GM12878 (cell line): ENCODE data around the gene PCDH15. TPM values are rescaled to one million over a fixed set of nuclear protein-coding genes. Genes with fewer than 3 reads are reported as not detected.

Experiments
- ATAC-seq: fragments of 200-7000 bp; cut with Tn5 transposase; 3 replicates; pipeline ENCODE4 v1.9.1; 2020; ENCODE audit warnings: mild to moderate bottlenecking, moderate library complexity
- BruUV-seq: library from RNA; stranded (reverse); fragments of 400-500 nt; replicated peaks from 2 replicates; lab custom pipeline; 2021; lab: Mats Ljungman, UMichigan
- CTCF ChIA-PET: fragments of 300-600 bp; sonication (Branson Sonifier 250); formaldehyde crosslinking; extraction: SDS; loops from one replicate; lab custom pipeline; 2021; ENCODE audit warnings: inconsistent platforms; lab: Yijun Ruan, JAX
- POLR2A ChIA-PET: fragments of 350-600 bp; formaldehyde crosslinking; extraction: SDS; loops from one replicate; lab custom pipeline; 2021; ENCODE audit warnings: inconsistent platforms; lab: Charles Lee
- RAD21 ChIA-PET: fragments of 300-600 bp; sonication (Branson Sonifier 250); formaldehyde crosslinking; loops from one replicate; lab custom pipeline; 2023; ENCODE audit warnings: antibody characterized with exemption; ENCODE audit not compliant: unreplicated experiment; lab: Charles Lee
- SMC1A ChIA-PET: fragments of 300-600 bp; sonication (Branson Sonifier 250); formaldehyde crosslinking; loops from one replicate; lab custom pipeline; 2023; ENCODE audit not compliant: unreplicated experiment, uncharacterized antibody; lab: Charles Lee
- DNase-seq: peaks from one replicate; pipeline ENCODE4 v3.0.0-alpha.2; 2011; ENCODE audit warnings: low read depth, low spot score
- FAIRE-seq: peaks from 3 replicates; lab custom pipeline; 2011; peaks lifted over from hg19 to GRCh38; lab: Jason Lieb, UNC
- H2AFZ ChIP-seq: 2 replicates; pipeline ENCODE4 v1.6.0; 2011; ENCODE audit warnings: low read depth, low read length, control low read depth; ENCODE audit not compliant: control insufficient read depth
- H3K27ac ChIP-seq: 2 replicates; pipeline ENCODE4 v1.5.1; 2011; ENCODE audit warnings: control low read depth; ENCODE audit not compliant: control insufficient read depth, insufficient read depth
- H3K27me3 ChIP-seq, 2 experiments: replicated peaks in 1 of 2; 2 replicates each; pipeline versions ENCODE4 v1.6.0 to v1.6.1; 2011; ENCODE audit warnings: low read length in 1 of 2; ENCODE audit not compliant: control insufficient read depth in 2 of 2, insufficient read depth in 2 of 2
- H3K36me3 ChIP-seq, 2 experiments: 2 replicates each; pipeline ENCODE4 v1.5.1; 2011; ENCODE audit warnings: low read length in 1 of 2; ENCODE audit not compliant: control insufficient read depth in 2 of 2, insufficient read depth in 2 of 2
- H3K4me1 ChIP-seq: 2 replicates; pipeline ENCODE4 v1.6.1; 2011; ENCODE audit warnings: mild to moderate bottlenecking, low read length, moderate library complexity, mixed read lengths; ENCODE audit not compliant: control insufficient read depth, insufficient read depth
- H3K4me2 ChIP-seq: 2 replicates; pipeline ENCODE4 v1.6.0; 2011; ENCODE audit warnings: control low read depth; ENCODE audit not compliant: control insufficient read depth, insufficient read depth
- H3K4me3 ChIP-seq: fragments of 200-600 bp; sonication (generic); 2 replicates; pipeline ENCODE4 v1.5.1; 2016
- H3K79me2 ChIP-seq: 2 replicates; pipeline ENCODE4 v1.6.0; 2011; ENCODE audit warnings: low read length; ENCODE audit not compliant: control insufficient read depth, insufficient read depth
- H3K9ac ChIP-seq: 2 replicates; pipeline ENCODE4 v1.8.0; 2011; ENCODE audit warnings: low read length, control low read depth, mixed read lengths; ENCODE audit not compliant: control insufficient read depth, insufficient read depth
- H3K9me3 ChIP-seq: replicated peaks from 3 replicates; pipeline ENCODE4 v1.5.1; 2011; ENCODE audit warnings: mild to moderate bottlenecking, low read length; ENCODE audit not compliant: control insufficient read depth, insufficient read depth
- H4K20me1 ChIP-seq: 2 replicates; pipeline ENCODE4 v1.6.0; 2011; ENCODE audit not compliant: control insufficient read depth, insufficient read depth
- CBX3 ChIP-seq: fragments of 200-600 bp; sonication (generic); IDR thresholded peaks from 2 replicates; pipeline ENCODE4 v1.6.1; 2016; ENCODE audit warnings: low read depth, borderline replicate concordance
- IKZF1 ChIP-seq: fragments of 450-650 bp; conservative IDR thresholded peaks from 2 replicates; pipeline ENCODE4 v1.6.1; 2017; ENCODE audit warnings: antibody characterized with exemption, mild to moderate bottlenecking
- KLF5 ChIP-seq: fragments of 450-650 bp; IDR thresholded peaks from 2 replicates; pipeline ENCODE4 v1.6.1; 2014; ENCODE audit warnings: mild to moderate bottlenecking; ENCODE audit not compliant: partially characterized antibody
- MYC ChIP-seq: IDR thresholded peaks from 2 replicates; pipeline ENCODE4 v1.6.1; 2011; ENCODE audit warnings: mild to moderate bottlenecking, low read length, moderate library complexity, inconsistent platforms; ENCODE audit not compliant: insufficient read depth, insufficient replicate concordance, insufficient read length, severe bottlenecking
- NBN ChIP-seq: fragments of 450-650 bp; IDR thresholded peaks from 2 replicates; pipeline ENCODE4 v1.6.1; 2016
- NFXL1 ChIP-seq: fragments of 450-650 bp; IDR thresholded peaks from 2 replicates; pipeline ENCODE4 v1.6.1; 2017; ENCODE audit warnings: antibody characterized with exemption, mild to moderate bottlenecking, borderline replicate concordance
- NFYB ChIP-seq: IDR thresholded peaks from 2 replicates; pipeline ENCODE4 v1.6.1; 2011; ENCODE audit warnings: low read depth, mild to moderate bottlenecking, low read length, improper control_type of control experiment, moderate library complexity; ENCODE audit not compliant: insufficient read depth
- POLR2AphosphoS5 ChIP-seq: IDR thresholded peaks from 2 replicates; pipeline ENCODE4 v1.6.1; 2011; ENCODE audit warnings: mild to moderate bottlenecking, low read length, inconsistent platforms
- PRDM15 ChIP-seq: fragments of 450-650 bp; formaldehyde crosslinking; IDR thresholded peaks from 2 replicates; pipeline ENCODE4 v1.4.0; 2020; ENCODE audit warnings: mild to moderate bottlenecking, moderate library complexity
- RCOR1 ChIP-seq: conservative IDR thresholded peaks from 2 replicates; pipeline ENCODE4 v1.6.1; 2012; ENCODE audit warnings: low read depth, low read length, improper control_type of control experiment
- SIX5 ChIP-seq: IDR thresholded peaks from 2 replicates; pipeline ENCODE4 v1.6.1; 2011; ENCODE audit warnings: mild to moderate bottlenecking, low read depth, low read length, moderate library complexity; ENCODE audit not compliant: severe bottlenecking
- STAT3 ChIP-seq: IDR thresholded peaks from 2 replicates; pipeline ENCODE4 v1.6.1; 2011; ENCODE audit warnings: low read depth, low read length, improper control_type of control experiment
- SUZ12 ChIP-seq: fragments of 200-600 bp; sonication (generic); IDR thresholded peaks from one replicate; pipeline ENCODE4 v1.6.1; 2018; ENCODE audit warnings: antibody characterized with exemption, mild to moderate bottlenecking; ENCODE audit not compliant: unreplicated experiment
- TBL1XR1 ChIP-seq: IDR thresholded peaks from 2 replicates; pipeline ENCODE4 v1.6.1; 2012; ENCODE audit warnings: low read depth, low read length, improper control_type of control experiment
- ZBED1 ChIP-seq: IDR thresholded peaks from 2 replicates; pipeline ENCODE4 v1.6.1; 2016; ENCODE audit warnings: borderline replicate concordance
- ZNF24 ChIP-seq: fragments of 450-650 bp; IDR thresholded peaks from 2 replicates; pipeline ENCODE4 v1.6.1; 2017; ENCODE audit warnings: antibody characterized with exemption, mild to moderate bottlenecking
- WGBS: methylation state at CpG from one replicate; pipeline ENCODE4 v1.1.6; 2016; ENCODE audit warnings: low lambda C conversion rate; ENCODE audit not compliant: insufficient replicate concordance, insufficient coverage; ENCODE audit errors: missing lambda C conversion rate; 5-methylcytosine and 5-hydroxymethylcytosine counted together
- in situ Hi-C: fragments of 300-500 bp; cut with MboI; formaldehyde crosslinking; loops from 9 replicates; pipeline ENCODE4 v1.14.3; 2018; ENCODE audit warnings: mixed read lengths
- intact Hi-C: fragments of 100-400 bp; cut with micrococcal nuclease; formaldehyde crosslinking; loops from one replicate; pipeline ENCODE4 v1.14.2; 2022; ENCODE audit not compliant: unreplicated experiment
- polyA plus RNA-seq, 11 experiments: library from polyadenylated mRNA; depleted of rRNA in 4 of 11; unstranded in 6 of 11; stranded (reverse) in 5 of 11; fragments of >200 nt; fragmentation: Nextera tagmentation in 4 of 11; fragmentation: Illumina TruSeq in 1 of 11; extraction: Ambion mirVana in 4 of 11; extraction: Trizol in 1 of 11; gene quantifications; 1 replicate in 1 of 11; 2 replicates in 10 of 11; pipeline versions ENCODE4 v1.2.1 to v1.2.3, GENCODE V29; 2011 to 2016; ENCODE audit warnings: inconsistent platforms in 2 of 11, missing spikeins in 2 of 11, low read depth in 1 of 11
- total RNA-seq, 4 experiments: library from RNA; depleted of rRNA in 3 of 4; stranded (reverse); fragments of >200 nt in 3 of 4; fragmentation: Illumina TruSeq in 1 of 4; extraction: Trizol in 1 of 4; gene quantifications; 2 replicates each; pipeline versions ENCODE4 v1.2.1 to v1.2.3, GENCODE V29; 2013 to 2021

The PCDH15 gene
- total and polyA plus RNA-seq, 10 of the 15 experiments (the other 5 are each of a cell fraction or from before 2014, with no cell fraction given), result 0.03 to 0.52 (median 0.07) TPM; not detected in 6

GRCh38 chr10:53771701-53772100, 1029.3 kb downstream of the PCDH15 start:
- intact Hi-C loops (no loop called here), in situ Hi-C loops (no loop called here)
- Histone ChIP-seq H3K79me2 (no peaks in the 10 kb centered on the region), H2AFZ (no peak overlapping the region), H3K9ac (no peak overlapping the region), H3K4me3 (no peak overlapping the region), H3K27me3 (no peaks in the 10 kb centered on the region), H3K27ac (no peak overlapping the region), H3K9me3 (no peaks in the 10 kb centered on the region), H4K20me1 (no peaks in the 10 kb centered on the region), H3K4me2 (no peak overlapping the region), H3K36me3 (no peaks in the 10 kb centered on the region), H3K4me1 (no peaks in the 10 kb centered on the region)
- DNase-seq, result no peak
- no peak for FAIRE-seq
- BruUV-seq, result no TSS peak
- no peak for TF ChIP-seq TBL1XR1
- TF ChIP-seq SIX5, result no peak
- no peak for TF ChIP-seq NFXL1
- TF ChIP-seq KLF5, result no peak
- no peak for TF ChIP-seq RCOR1
- no peak for TF ChIP-seq POLR2AphosphoS5
- TF ChIP-seq SUZ12, result no peak
- no peak for TF ChIP-seq NBN
- no peak for ATAC-seq
- WGBS, result 55% methylated on average over 10 of the region's 10 CpGs
- SMC1A ChIA-PET, result no interaction called here
- POLR2A ChIA-PET, result no interaction called here
- RAD21 ChIA-PET, result no interaction called here
- CTCF ChIA-PET, result no interaction called here

GRCh38 chr10:53770903-53771302, 1030.1 kb downstream of the PCDH15 start:
- no peaks in the 10 kb centered on the region for H3K9me3 ChIP-seq
- POLR2A ChIA-PET, result no interaction called here
- FAIRE-seq, result no peak
- H3K27me3 ChIP-seq, result no peaks in the 10 kb centered on the region
- H3K36me3 ChIP-seq, result no peaks in the 10 kb centered on the region
- no peak overlapping the region for H2AFZ ChIP-seq
- no peaks in the 10 kb centered on the region for H3K79me2 ChIP-seq
- no peak for DNase-seq
- CTCF ChIA-PET, result no interaction called here
- no peak overlapping the region for H3K4me2 ChIP-seq
- RAD21 ChIA-PET, result no interaction called here
- ATAC-seq, result no peak
- BruUV-seq, result no TSS peak
- no peak overlapping the region for H3K4me3 ChIP-seq
- WGBS, result 27% methylated on average over 6 of the region's 6 CpGs
- H3K4me1 ChIP-seq, result no peaks in the 10 kb centered on the region
- H3K9ac ChIP-seq, result no peak overlapping the region
- TF ChIP-seq ZNF24, result no peak
- no peak for TF ChIP-seq NFYB
- no peak for TF ChIP-seq ZBED1
- TF ChIP-seq MYC, result no peak
- no peak for TF ChIP-seq STAT3
- TF ChIP-seq PRDM15, result no peak
- no peak for TF ChIP-seq CBX3
- TF ChIP-seq IKZF1, result no peak
- intact Hi-C loops (no loop called here), in situ Hi-C loops (no loop called here)
- no peak overlapping the region for H3K27ac ChIP-seq
- no peaks in the 10 kb centered on the region for H4K20me1 ChIP-seq
- SMC1A ChIA-PET, result no interaction called here
